HG02970 (cell line): ENCODE measurements around the gene CMPK2.
A peak's percentile ranks its signal among the peaks of the same experiment; 100 is the strongest.
"Not testable (repeated sequence)": the region's sequence is repeated elsewhere in the genome, so short reads cannot be mapped to it uniquely, and the experiment has no call there.

Source experiments
- ATAC-seq: cut with Tn5 transposase; IDR thresholded peaks from one replicate; pipeline ENCODE4 v1.9.1; 2021; ENCODE audit warnings: mild to moderate bottlenecking, moderate library complexity, moderate number of reproducible peaks; ENCODE audit not compliant: unreplicated experiment, low FRiP score

Gene CMPK2

DNA sequence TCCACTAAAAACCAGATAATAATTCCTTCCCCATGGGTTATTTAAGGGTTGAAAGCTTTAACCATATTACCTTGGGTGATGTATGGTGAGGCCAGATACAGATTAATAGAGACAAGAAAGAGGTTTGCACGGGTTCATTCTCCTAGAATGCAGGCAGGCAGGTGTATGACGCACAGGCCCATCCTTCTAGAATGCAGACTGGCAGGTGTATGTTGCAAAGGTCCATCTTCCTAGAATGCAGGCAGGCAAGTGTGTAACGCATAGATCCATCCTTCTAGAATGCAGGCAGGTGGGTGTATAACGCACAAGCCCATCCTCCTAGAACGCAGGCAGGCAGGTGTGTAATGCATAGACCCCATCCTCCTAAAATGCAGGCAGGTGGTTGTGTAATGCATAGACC lies 15.8 kb upstream of the CMPK2 start:
- no peak for ATAC-seq

GRCh38 chr2:6881046-6881445 lies 15.3 kb upstream of the CMPK2 start:
- ATAC-seq, result no peak

- ATAC-seq, result no peak
These were observed 14.6 kb upstream of the CMPK2 start for GRCh38 chr2:6880200-6880733.

DNA sequence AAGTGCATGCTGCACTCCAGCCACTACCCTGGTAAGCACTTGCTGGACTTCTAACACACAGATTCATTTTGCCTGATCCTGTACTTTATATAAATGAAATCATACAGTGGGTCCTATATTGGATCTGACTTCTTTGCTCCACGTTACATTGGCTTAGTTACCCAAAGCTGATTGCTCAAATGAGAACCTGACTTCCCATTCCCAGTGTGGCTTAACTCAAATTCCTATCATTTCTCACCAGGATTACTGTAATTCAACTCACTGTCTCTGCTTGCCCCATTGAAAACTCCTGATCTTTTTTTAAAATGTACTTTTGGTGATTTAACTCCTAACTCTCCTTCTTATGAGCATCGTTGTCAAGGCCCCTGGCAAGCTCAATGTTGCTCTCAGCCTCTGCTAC lies 13.3 kb upstream of the CMPK2 start:
- ATAC-seq, result no peak

DNA sequence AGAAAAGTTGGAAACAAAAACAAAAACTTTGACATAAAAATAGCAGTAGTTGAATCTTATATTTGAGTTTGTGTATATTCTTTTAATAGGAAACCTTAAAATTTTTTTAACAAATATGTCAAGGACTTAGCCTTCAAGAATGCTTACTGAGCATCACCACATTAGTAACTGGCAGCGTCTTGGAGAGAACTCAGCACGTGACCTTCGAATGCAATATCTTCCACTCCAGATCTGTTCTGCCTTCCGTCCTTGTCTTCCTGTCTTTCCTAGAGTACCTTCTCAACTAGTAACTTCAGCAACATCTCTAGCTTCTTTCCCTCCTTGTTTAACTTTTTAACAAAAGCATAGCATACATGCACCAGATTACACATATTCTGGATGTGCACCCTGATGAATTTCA lies 12.8 kb upstream of the CMPK2 start:
- ATAC-seq, result no peak

DNA sequence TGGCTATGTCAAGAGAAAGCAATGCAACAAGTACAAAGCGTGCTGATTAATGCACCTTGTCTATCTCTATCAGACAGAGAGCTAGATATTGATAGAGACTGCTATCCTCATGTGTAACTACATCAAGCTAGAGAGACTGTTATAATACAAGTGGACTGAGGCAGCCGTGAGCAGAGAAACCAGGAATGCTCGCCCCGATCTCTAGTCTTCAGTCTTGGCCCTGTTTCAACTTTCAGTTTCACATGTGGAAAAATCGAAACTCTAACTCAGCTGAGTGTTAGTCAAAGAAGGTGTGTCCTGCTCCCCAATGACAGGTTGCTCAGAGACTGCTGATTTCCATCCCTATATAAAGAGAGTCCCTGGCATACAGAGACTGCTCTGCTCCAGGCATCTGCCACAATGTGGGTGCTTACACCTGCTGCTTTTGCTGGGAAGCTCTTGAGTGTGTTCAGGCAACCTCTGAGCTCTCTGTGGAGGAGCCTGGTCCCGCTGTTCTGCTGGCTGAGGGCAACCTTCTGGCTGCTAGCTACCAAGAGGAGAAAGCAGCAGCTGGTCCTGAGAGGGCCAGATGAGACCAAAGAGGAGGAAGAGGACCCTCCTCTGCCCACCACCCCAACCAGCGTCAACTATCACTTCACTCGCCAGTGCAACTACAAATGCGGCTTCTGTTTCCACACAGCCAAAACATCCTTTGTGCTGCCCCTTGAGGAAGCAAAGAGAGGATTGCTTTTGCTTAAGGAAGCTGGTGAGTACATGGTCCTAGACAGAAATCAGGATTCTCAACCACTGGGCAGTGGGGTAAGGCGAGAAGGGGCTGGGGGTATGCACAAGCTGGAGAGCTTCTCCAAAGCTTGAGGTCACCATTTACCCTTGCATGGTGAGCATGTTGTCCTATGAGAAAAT lies 11.9 kb upstream of the CMPK2 start, which contains the start of gene RSAD2:
TSS of gene RSAD2 (plus strand) at position 376 of the 903 bp plus-strand sequence. CDS start at position 400, 24 bp downstream.
- ATAC-seq, result peak; percentile 72

GRCh38 chr2:6876309-6876708 lies 10.6 kb upstream of the CMPK2 start:
- ATAC-seq, result no peak

- ATAC-seq, result no peak
These were observed 8.3 kb upstream of the CMPK2 start for GRCh38 chr2:6874032-6874431.

DNA sequence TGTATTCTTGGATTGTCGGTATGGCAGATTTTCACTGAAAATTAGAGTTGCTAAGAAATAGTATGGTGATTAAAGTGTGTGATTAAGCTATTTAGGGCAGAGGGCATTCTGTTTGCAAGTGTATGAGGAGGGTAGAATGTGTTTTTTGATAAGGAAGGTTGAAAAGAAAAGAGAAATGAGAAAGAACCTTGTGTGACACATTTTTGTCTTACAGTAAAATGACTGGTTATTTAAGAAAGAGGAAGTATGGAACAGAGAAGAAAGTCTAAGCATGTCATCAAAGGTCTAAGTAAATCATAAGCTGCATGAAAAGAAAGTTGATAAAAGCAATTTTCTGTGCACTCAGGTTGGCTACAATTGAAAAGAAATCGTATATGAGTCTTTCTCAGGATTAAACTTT lies 6.7 kb upstream of the CMPK2 start:
- no peak for ATAC-seq

- ATAC-seq, result no peak
These were observed 1.3 kb upstream of the CMPK2 start for GRCh38 chr2:6866982-6867381.

GRCh38 chr2:6866275-6866671 lies 566 bp upstream of the CMPK2 start:
- ATAC-seq, result no peak

- ATAC-seq, result peak; percentile 21
These were observed 773 bp downstream of the CMPK2 start for GRCh38 chr2:6864923-6865345.

- ATAC-seq, result no peak
These were observed 1.4 kb downstream of the CMPK2 start for GRCh38 chr2:6864231-6864754.

DNA sequence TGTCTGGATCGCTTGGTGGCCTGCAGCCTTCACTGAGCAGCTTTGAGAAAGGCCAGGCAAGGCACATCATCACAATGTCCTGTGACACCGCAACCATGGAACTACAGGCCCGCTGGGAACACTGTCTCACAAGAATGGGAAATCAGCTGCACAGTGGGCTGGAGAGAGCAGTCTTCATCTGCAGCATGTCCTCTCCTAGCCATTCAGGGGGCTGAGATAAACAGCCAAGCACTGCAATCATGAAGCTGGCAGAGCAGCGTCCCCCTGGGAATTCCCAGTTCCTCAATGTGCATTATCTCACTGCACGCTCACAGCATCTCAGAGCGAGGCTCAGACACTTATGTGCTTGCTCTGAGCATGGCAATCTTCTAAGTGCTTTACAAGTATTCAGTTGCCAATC lies 1.9 kb downstream of the CMPK2 start:
- no peak for ATAC-seq

DNA sequence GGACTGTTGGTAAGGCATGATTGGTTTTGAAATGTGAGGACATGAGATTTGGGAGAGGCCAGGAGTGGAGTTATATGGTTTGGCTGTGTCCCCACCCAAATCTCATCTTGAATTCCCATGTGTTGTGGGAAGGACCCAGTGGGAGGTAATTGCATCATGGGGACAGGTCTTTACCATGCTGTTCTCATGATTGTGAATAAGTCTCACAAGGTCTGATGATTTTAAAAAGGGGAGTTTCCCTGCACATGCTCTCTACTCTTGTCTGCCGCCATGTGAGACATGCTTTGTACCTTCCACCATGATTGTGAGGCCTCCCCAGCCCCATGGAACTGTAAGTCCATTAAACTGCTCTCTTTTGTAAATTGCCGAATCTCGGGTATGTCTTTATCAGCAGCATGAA lies 5.4 kb downstream of the CMPK2 start:
- ATAC-seq, result no peak

GRCh38 chr2:6858466-6859027 lies 7.2 kb downstream of the CMPK2 start:
- not testable (repeated sequence) for ATAC-seq

DNA sequence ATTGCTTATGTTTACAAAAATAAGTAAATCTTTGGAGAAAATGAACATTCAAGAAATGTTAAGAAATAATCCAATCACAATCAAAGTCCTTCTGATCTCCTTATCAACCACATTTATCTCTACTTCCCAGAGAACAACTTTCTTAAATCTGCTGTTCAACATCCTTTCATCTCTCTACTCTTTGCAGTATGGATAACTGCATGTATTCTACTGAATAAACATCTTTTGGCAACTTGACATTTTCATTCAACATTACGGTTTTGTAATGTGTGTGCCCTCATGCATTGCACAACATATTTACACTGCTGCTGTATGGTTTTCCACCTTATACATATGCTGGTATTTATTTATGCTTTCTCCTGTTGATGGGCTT lies 9.2 kb downstream of the CMPK2 start:
- no peak for ATAC-seq

DNA sequence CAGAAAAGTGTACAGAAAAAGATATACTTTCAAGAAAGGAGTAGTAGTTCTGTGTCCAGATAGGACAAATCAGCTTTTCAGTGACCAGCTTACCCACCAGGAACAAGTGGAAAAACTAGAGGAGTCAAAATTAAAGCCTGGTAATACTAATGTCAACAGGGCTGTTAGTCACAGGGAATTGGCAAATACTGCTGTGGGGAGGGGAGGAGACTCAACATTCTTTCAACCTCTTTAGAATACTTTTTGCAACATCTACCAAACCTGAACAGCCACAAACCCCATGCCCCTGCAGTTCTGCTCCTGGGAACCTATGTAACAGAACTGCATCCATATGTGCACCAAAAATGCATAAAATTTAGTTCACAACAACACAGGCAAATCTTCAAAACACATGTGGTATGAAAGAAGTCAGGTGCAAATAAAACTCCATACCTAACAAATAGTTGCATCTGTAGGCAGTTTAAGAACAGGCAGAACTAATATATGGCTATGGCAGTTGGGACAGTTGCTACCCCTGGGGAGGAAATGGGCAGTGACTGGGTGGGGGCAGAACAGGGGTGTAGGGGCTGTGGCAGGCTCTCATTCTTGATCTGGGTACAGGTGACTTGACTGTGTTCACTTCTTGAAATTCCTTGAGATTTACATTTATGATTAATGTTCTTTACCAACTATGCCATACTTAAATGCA lies 9.7 kb downstream of the CMPK2 start:
- no peak for ATAC-seq

DNA sequence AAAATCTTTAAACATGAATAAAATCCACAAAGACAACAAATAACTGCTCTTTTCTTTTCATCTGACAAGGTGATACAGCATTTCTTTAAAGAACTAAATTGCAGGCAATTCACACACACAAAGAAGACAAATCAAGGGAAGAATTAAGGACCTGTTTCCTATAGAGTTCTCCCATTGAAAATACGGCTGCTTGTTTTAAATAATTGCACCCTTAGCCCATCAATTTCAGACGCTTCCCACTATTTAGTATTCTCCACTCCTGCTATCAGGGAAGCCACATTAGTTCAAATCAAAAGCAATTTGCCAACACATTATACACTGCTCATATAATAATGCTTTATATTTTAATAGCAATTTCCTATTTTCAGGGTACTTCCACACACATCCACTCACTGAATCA lies 11.3 kb downstream of the CMPK2 start:
- ATAC-seq, result no peak

DNA sequence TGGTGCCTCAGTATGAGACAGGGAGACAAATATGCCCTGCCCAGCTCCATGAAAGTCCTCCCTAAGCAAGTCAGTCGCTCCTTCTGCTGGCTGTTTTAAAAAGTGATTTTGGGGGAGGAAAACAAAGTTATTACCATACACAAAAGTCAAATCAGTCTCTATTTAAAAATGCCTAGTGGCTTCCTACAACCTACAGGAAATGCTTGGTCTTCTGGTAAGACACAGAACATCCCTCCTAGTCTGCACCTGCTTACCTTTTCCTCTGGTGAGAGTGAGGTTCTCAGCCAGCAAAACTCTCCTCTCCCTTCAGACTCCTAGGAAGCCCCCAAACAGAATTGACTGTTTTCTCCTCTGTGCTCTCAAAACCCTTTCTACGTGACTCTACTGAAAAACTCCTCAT lies 13.5 kb downstream of the CMPK2 start:
- no peak for ATAC-seq
